ACHN (cell line): ENCODE measurements around the gene DOHH.
A peak's percentile ranks its signal among the peaks of the same experiment; 100 is the strongest.

Experiments used
- DNase-seq: peaks from one replicate; pipeline ENCODE4 v3.0.0-alpha.2; 2015
- in situ Hi-C: cut with HindIII; loops from 2 replicates; pipeline ENCODE4 v1.10.0; 2017; ENCODE audit warnings: low sequenced_read_pairs, low pct_ligation_motif_present, low pct_unique_long_range_greater_than_20kb

DOHH gene, protein sequence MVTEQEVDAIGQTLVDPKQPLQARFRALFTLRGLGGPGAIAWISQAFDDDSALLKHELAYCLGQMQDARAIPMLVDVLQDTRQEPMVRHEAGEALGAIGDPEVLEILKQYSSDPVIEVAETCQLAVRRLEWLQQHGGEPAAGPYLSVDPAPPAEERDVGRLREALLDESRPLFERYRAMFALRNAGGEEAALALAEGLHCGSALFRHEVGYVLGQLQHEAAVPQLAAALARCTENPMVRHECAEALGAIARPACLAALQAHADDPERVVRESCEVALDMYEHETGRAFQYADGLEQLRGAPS

DNA sequence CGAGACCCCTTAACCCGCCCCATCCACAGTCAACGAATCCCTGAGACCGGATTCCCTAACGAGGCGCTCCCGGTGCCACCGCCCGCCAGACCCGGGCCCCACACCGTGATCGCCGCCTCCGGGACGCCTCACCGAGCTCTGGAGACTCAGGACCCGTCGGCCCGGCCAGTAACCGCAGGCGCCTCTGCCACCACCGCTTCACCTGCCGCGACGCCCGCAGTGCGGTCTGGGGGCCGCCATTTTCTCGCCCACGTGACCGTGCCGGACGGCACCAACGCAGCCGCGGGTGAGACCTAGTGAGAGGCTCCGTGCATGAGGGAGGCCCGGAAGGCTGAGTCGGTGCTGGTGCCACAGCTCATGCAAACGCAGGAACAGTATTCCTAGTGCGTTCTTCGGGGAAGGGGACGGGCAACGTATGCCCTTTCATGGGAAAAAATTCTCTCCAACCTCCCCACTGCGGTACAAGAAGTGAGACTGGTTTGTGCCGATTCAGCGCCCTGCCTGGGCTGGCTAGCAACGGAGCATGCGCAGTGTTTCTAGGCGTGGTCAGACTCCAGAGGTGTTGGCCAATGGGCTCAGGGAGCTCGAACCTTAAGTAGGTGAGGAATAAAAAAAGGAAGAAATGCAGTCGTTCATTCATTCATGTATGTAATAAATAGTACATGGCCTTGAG, at the start of gene DOHH:
Gene DOHH, minus strand, starts transcription at position 246 of the 673 bp plus-strand sequence. CDS start 3,860 bp downstream, outside the sequence.
- in situ Hi-C loops = no loop called here
- peak; percentile 94 for DNase-seq

- DNase-seq = no peak
- in situ Hi-C loops = no loop called here
These were observed 49.3 kb upstream of the DOHH start for GRCh38 chr19:3549816-3550215.

DNA sequence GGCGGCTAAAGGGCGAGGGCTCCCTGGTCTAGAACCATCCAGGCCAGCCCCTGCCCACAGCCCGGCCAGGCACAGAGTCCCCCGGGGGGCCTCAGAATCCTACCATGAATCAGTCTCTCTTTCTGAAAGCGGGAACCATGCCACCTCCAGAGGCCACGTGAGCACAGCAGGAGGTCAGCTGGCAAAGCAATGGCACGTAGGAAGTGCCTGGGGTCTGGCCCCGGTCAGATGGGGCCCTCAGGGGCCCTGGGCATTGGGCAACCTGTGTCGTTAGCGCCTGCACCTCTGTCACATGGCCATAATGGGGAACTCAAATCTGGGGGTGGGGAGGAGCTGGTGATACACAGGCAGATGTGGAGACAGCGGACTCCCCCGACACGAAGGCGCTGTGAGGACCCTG, 48.1 kb upstream of the DOHH start:
- in situ Hi-C loops = no loop called here
- DNase-seq = no peak

DNA sequence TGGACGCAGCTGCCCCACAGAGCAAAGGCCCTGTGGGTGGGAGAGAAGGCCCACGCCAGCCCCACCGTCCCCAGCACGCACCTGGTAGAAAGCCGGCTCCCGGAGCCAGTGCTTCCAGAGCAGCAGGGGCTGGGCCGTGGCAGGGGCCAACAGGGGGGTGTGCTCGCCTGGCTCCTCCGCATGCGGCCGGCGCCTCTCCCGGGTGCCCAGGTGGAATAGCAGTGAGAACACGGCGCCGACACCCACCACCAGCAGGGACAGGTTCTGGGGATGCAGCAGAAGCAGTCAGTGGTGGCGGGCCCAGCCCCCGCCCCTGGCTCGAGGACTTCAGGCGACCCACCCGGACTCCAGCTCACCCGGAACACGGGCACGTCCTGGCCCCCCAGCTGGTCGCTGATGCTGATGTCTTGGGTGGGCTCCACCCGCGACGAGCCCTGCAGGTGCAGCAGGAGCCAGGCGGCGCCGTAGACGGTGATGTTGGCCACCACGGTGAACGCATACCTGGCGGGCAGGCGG, 47.4 kb upstream of the DOHH start:
- in situ Hi-C loops = no loop called here

DNA sequence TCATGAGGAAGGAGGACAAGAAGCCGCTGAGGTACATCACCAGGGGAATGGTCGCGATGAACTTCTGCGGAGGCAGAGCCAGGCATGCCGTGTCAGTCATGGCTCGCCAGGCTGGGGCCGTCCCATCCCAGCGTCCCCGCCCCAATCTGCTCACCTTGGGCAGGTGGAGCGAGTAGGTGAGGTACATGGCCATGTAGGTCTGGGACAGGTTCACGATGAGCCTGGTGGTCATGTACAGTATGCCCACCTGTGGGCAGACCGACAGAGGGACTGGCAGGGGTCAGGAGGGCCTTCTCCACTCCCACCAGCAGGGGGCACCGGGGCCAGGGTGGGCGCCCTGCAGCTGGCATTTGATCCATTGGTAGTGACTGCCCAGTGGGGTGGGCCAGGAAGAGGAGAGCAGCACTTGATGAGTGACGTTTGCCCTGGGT, 46.8 kb upstream of the DOHH start:
- in situ Hi-C loops = no loop called here
- peak; percentile 26 for DNase-seq

More for the DNA sequence above, 47.4 kb upstream of the DOHH start:
- no peak for DNase-seq

DNA sequence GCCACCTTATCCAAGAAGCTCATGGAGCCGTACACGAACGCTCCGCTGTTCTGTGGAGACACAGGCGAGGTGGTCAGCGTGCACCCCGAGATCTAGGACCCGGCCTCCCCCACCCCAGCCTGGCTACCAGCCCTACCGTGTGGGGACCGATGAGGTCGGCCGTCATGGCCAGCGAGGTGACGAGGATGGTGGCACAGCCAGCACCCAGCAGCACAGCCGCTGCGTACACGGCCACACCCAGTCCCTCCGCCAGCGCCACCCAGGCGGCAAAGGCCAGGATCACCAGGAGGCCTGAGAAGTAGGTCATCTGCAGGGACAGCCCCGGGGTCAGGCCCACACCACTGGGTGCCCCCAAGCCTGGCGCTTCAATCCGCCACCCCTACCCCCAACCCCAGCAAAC, 45.6 kb upstream of the DOHH start:
- in situ Hi-C loops = no loop called here
- no peak for DNase-seq

DNA sequence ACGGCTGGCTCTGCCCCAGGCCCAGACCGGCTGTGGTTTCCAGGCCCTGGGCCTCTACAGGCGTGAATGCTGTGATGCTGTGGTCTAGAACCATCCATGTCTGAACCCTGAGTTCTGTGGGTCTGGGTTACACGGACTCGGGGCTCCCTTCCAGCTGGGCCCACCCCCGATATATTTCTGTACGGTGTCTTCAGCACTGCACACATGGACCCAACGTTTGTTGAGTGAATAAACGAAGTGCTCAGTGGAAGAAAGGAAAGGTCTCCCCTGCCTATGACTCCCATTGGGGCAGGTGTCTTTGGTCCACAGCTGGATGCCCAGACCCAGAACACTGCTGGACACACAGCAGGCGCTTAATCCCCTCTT, 45.2 kb upstream of the DOHH start:
- DNase-seq = no peak
- in situ Hi-C loops = no loop called here

DNA sequence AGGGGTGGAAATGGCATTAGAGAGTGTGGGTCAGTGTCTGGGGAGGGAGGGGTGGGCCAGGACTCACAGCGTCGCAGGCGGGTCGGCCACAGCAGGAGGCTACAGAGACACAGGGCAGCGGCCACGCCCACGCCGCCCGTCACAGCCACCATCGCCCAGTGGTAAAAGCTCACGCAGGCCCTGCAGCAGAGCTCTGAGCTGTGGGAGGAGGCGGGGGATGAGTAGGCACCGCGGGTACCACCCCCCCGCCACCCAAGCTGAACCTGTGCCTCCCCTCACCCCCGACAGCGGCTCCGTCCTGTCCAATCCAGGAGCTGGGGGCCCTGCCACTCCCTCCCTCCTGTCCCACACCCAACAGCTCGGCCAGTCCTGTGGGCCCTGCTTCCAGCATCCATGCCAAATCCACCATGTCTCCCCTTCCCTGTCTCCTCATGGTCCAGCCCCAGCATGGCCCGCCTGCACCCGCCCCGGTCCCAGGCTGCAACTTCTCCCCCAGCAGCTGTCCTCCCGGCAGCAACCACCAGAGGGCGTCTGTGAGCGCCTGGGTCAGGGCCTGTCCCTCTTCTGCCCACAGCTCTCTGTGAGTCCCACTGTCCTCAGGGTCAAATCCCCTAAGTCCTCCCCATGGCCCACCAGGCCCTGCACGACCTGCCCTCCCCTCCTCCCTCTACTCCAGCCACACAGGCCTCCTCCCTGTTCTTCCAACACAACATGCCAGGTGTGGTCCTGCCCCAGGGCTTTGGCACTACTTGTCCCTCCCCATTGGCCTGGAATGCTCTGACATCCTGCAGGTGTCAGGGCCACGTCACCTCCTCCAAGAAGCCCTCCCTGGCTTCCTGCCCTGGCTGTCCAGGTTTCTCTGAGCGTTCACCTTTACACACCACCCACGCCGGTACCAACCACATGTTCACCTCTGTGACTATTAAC, 44.5 kb upstream of the DOHH start:
- DNase-seq = peak; percentile 50
- in situ Hi-C loops = no loop called here

DNA sequence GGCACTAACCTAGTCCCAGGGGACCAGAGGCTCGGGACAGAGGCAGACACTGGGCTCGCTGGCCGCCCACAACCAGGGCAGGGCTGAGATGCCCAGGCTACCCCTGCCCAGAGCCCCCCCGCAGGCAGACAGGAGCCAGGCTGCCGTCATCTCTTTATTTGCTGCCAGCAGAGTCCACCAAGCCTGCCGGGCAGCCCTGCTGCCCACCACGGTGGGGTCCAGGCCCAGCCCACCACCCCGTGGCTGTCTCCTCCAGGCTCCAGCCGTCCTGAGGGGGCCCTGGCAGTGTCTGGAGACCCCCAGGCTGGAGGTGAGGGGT, 43.5 kb upstream of the DOHH start:
- in situ Hi-C loops = no loop called here
- DNase-seq = no peak

GRCh38 chr19:3543150-3544057, 42.9 kb upstream of the DOHH start:
- no peak for DNase-seq
- in situ Hi-C loops = no loop called here

DNA sequence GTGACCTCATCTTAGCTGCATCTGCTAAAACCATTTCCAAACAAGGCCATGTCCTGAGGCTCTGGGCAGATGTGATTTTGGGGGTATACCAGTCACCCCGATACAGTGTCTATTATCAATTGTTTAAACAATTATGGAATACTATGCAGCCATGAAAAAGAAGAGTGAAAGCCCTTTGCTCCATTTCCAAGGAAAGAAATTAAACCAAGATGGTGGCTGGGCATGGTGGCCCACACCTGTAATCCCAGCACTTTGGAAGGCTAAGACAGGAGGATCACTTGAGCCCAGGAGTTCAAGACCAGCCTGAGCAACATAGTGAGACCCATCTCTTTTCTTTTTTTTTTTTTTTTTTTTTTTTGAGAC, 39.3 kb upstream of the DOHH start:
- in situ Hi-C loops = no loop called here

GRCh38 chr19:3538965-3539755, 38.7 kb upstream of the DOHH start, which contains the start of gene TEKTIP1:
Gene TEKTIP1 (plus strand): TSS chr19:3539174. CDS start chr19:3539178, 4 bp downstream.
- in situ Hi-C loops = no loop called here
- no peak for DNase-seq

More for the DNA sequence above, 39.3 kb upstream of the DOHH start:
- DNase-seq = no peak

DNA sequence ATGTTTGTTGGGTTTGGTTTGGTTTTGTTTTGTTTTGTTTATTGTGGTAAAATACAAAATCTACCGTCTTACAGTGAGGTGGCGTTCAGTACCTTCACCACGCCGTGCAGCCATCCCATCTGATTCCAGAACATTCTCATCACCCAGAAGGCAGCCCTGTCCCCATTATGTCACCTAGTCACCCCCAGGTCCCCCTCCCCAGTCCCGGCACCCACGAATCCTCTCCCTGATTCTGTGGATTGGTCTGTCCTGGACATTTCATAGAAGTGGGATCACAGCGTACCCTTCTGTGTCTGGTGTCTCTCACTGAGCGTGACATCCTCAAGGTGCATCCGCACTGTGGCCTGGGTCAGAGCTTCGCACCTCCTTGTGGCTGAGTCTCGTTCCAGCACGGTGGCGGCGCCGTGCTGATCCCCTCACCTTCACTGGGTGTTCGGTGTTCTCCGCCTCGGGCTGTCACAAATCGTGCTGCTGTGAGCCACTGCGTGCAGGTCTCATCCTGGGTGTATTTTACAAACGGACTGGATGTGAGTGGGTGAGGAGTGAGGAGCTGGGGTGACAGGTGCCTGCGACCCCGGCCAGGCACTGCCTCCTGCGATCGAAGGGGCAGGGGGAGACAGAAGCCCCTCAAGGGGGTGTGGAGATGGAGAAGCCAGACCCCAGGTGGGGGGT, 37.9 kb upstream of the DOHH start:
- in situ Hi-C loops = no loop called here
- no peak for DNase-seq

- no peak for DNase-seq
- in situ Hi-C loops = no loop called here
These were observed 37.2 kb upstream of the DOHH start for GRCh38 chr19:3537438-3538240.

- in situ Hi-C loops = no loop called here
- no peak for DNase-seq
These were observed 36.6 kb upstream of the DOHH start for GRCh38 chr19:3537101-3537437.

GRCh38 chr19:3536429-3537100, 36.1 kb upstream of the DOHH start:
- in situ Hi-C loops = no loop called here
- DNase-seq = no peak
